Measurements from ENCODE around the gene PAX3.

The PAX3 gene

DNA sequence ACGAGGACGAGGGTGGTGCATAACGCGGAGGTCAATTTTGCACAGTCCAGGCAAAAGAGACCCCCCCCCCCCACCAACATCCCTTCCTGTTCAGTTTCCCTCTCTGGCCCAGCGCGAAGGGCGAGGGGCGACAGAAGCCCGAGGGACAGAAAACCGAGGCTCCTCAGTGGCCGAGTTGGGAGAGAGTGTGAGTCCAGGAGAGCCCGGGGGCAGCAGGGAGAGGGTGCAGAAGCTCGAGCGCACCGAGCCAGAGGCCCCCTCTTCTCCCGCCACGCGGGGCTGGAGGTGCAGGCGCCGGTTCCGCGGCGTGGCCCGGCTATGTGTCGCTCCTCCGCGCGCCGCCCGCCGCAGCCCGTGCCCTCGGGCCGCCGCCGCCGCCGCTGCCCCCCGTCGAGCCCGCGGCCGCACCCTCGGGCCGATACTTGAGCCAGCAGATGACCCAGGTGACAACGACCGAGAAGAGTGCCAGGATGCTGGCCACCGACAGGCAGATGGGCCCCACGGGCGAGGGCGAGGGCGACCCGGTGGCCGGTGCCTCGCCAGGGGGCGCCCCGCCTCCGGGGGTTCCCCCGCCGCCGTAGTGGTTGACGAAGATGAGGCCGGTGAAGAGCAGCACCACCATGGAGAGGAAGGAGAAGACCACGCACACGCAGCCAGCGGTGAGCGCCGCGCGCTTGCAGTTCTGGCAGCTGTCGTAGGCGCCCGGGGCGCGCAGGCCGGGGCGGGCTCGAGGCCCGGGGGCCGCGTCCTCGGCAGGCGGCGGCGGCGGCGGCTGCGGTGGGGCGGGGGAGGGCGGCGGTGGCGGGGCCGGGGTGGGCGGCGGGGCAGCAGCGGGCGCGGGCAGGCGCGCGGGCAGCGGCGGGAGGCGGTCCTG is 20.2 kb upstream of the PAX3 start:
- peak; percentile 74 for DNase-seq (ENCODE audit: low read depth)
- peak overlapping the region; percentile 97 for H3K4me3 ChIP-seq (ENCODE audit: low read depth, low read length)
- TF ChIP-seq, protein P1, sequence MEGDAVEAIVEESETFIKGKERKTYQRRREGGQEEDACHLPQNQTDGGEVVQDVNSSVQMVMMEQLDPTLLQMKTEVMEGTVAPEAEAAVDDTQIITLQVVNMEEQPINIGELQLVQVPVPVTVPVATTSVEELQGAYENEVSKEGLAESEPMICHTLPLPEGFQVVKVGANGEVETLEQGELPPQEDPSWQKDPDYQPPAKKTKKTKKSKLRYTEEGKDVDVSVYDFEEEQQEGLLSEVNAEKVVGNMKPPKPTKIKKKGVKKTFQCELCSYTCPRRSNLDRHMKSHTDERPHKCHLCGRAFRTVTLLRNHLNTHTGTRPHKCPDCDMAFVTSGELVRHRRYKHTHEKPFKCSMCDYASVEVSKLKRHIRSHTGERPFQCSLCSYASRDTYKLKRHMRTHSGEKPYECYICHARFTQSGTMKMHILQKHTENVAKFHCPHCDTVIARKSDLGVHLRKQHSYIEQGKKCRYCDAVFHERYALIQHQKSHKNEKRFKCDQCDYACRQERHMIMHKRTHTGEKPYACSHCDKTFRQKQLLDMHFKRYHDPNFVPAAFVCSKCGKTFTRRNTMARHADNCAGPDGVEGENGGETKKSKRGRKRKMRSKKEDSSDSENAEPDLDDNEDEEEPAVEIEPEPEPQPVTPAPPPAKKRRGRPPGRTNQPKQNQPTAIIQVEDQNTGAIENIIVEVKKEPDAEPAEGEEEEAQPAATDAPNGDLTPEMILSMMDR (IDR thresholded peaks at IDR 0.05; ENCODE audit: insufficient read depth, low read depth, low read length, missing control alignments): peak; percentile 46

DNA sequence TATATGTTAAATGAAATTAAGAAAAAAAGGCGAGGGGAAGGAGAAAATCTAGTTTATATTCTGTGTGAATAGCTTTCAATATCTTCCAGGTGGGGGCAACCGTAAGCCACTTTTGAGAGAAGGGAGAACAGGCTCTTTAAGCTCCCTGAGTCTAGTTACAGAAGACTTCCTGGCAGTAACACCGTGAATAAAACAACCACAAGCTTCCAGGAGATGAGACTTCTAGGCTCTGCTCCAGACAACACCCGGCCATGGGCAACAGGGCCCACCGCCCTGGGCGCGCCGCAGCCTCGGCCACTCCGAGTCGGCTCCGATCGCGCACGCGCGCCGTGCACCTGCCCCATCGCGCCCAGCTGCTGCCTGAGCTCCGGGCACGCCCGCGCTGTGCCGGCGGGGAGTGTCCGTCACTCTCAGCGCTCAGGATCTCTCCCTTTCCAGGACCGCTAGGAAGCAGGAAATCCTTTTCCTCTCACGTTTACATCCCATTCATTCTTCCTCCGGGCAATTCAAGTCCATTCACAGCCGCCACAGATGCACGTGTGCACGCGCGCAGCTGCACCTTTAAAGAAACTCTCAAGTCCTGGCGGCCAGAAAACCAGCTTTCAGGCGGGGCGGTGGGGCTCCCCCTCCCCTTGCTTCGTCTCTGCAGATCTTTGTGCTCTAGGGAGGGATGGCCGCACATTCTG is 19.4 kb upstream of the PAX3 start:
- peak; percentile 64 for DNase-seq (ENCODE audit: low read depth)
- peak overlapping the region; percentile 97 for H3K4me3 ChIP-seq (ENCODE audit: low read depth, low read length)
- TF ChIP-seq, protein P1 (IDR thresholded peaks at IDR 0.05; ENCODE audit: insufficient read depth, low read depth, low read length, missing control alignments): peak; percentile 51

DNA sequence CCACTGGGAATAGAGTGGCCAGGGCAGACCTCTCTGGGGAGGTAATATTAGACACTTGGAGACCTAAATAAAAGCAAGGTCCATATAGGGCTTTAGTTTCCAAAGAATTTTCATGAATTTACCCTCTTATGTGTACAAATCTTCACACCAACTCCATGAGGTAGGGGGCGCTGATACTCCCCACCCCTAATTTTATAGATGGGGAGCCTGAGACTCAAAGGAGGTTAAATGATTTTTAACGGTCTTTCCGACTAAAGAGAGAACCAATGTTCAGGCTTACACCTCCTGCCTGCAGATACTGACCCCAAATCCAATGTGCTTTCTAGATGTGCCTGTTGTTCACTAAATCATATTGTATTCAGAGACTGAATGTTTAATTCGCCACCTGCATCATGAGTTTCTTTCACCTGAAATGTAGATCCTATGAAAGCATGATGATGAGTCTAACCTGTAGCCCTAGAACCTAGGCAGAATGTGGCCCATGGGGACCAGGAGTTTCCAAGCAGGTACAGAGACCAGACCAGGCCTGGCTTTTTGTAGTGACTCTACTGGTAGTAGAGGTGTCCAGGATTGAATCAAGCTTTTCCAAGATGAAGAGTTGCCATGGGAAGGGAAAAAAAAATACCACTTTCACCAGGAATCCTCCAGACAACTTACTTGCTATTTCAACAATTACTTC is 16.8 kb upstream of the PAX3 start:
- H3K4me3 ChIP-seq (ENCODE audit: low read depth, low read length): no peak overlapping the region
- DNase-seq (ENCODE audit: low read depth): no peak
- TF ChIP-seq, protein P1 (IDR thresholded peaks at IDR 0.05; ENCODE audit: insufficient read depth, low read depth, low read length, missing control alignments): peak; percentile 16

DNA sequence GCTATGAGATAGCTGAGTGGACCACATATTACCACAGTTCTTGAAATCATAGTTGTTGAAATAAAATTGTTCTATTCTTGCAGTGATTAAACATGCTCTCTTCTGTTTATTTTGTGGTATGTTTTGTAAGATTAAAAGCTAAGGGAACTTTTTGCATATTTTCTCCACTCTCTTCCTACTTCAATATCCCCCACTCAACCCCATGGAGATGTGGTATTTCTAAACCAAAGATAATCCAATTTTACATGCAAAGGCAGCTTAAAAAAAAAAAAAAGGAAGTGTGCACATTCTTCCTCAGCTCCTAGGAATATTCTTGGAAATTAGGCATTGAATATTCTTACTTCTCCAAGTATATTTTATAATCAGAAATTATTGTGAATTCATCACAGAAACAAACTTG is 15.0 kb upstream of the PAX3 start:
- no peak overlapping the region for H3K4me3 ChIP-seq (ENCODE audit: low read depth, low read length)
- TF ChIP-seq, protein P1 (IDR thresholded peaks at IDR 0.05; ENCODE audit: insufficient read depth, low read depth, low read length, missing control alignments): no peak
- DNase-seq (ENCODE audit: low read depth): no peak

DNA sequence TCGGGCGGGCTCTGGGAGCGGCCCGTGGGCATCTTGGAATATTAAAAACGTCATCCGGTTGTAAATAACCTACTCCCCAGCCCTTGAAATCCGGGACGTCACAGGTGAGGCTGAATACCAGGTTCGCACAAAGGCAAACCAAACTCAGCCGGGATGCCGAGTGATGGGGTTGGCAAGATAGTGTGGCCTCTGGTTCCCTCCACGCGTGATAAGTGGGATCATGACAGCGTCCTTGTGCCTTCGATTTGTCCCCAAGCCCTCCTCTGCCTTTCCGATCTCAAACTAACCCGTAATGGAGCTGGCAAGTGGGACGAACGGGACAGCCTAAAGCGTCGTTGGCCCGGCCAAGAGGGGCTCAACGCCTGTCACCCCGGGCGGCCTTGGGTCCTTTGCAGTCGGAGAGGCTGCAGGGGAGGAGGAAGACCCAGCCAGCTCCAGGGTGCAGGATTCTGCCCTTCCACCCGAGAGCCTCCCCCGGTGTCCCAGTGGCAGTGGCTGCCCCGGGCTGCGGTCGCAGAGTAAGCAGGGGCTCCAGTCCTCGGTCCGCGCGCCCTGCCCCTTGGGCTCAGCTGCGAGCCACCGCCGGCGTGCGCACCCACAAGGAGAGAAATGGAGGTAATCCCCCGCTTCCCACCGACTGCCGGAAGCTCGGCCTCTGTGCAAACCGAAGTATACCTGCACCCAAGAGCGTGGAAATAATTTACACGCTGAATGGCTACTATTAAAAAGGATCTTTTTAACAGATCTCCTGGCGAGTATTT is 13.4 kb upstream of the PAX3 start:
- no peak for DNase-seq (ENCODE audit: low read depth)
- TF ChIP-seq, protein P1 (IDR thresholded peaks at IDR 0.05; ENCODE audit: insufficient read depth, low read depth, low read length, missing control alignments): no peak
- H3K4me3 ChIP-seq (ENCODE audit: low read depth, low read length): no peak overlapping the region

DNA sequence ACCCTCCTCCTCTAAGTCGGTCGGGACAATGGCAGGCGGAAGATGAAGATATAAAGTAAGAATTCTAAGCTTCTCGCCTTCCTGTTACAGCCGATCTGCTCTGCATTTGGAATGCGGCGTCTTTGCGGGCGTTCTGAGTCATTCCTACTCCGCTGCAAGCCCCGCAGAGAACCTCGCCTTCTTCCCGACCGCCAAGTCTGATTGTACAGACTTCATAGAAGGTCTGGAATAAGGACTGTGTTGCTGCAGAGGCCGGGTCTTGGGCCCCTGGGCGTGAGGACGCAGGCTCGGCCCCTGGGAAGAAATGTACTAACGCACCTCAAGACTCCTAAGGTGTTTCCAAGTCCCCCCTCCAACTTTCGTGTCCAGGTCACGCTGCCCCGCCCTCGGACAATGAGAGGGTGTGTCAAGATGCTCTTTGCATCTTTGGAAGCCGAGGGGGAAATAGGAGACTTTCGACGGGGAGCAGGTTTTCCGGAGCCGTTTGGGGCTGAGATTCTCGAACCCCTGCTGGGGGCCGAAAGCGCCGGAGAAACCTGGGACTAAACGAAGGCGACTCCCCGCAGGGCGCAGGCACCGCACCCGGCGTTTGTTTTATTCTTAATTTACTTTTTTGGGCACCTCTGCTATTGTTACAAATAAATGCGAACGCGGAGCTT is 12.7 kb upstream of the PAX3 start:
- TF ChIP-seq, protein P1 (IDR thresholded peaks at IDR 0.05; ENCODE audit: insufficient read depth, low read depth, low read length, missing control alignments): no peak
- no peak for DNase-seq (ENCODE audit: low read depth)
- no peak overlapping the region for H3K4me3 ChIP-seq (ENCODE audit: low read depth, low read length)
